Uterus (tissue), 4 donors: ENCODE results near the gene MYCBPAP. TPM values are rescaled to one million over a fixed set of nuclear protein-coding genes. Genes with fewer than 3 reads are reported as not detected.

ENCODE experiments used
- DNase-seq, 2 donors: peaks; one replicate each; pipeline ENCODE4 v3.0.0-alpha.2; 2019 to 2020
- H3K27ac ChIP-seq, 2 donors: fragments of 200-600 bp; sonication (generic); 1 replicate in 1 of 2; 2 replicates in 1 of 2; pipeline ENCODE4 v1.5.1; 2016 to 2018
- H3K27me3 ChIP-seq, 2 donors: fragments of 200-600 bp; sonication (generic); one replicate each; pipeline ENCODE4 v1.5.1; 2018 to 2019; ENCODE audit warnings: control low read depth in 1 of 2
- H3K36me3 ChIP-seq, 2 donors: fragments of 200-600 bp; sonication (generic); one replicate each; pipeline ENCODE4 v1.5.1; 2019; ENCODE audit warnings: control low read depth in 1 of 2
- H3K4me1 ChIP-seq, 2 donors: fragments of 200-600 bp; sonication (generic); one replicate each; pipeline ENCODE4 v1.5.1; 2018 to 2019; ENCODE audit warnings: control low read depth in 1 of 2
- H3K4me3 ChIP-seq, 2 donors: fragments of 200-600 bp; sonication (generic); 1 replicate in 1 of 2; 2 replicates in 1 of 2; pipeline ENCODE4 v1.5.1; 2018 to 2019; ENCODE audit warnings: mild to moderate bottlenecking in 1 of 2
- H3K9me3 ChIP-seq, 2 donors: fragments of 200-600 bp; sonication (generic); one replicate each; pipeline ENCODE4 v1.5.1; 2019; ENCODE audit warnings: control low read depth in 1 of 2
- CTCF ChIP-seq, 4 experiments: fragments of 200-600 bp in 2 of 4; fragments of 450-650 bp in 2 of 4; sonication (generic) in 2 of 4; IDR thresholded peaks; one replicate each; pipeline ENCODE4 v1.5.1; 2016 to 2019; ENCODE audit warnings: antibody characterized with exemption in 4 of 4, mild to moderate bottlenecking in 2 of 4, moderate library complexity in 1 of 4
- POLR2A ChIP-seq, 2 donors: fragments of 450-650 bp; IDR thresholded peaks; one replicate each; pipeline ENCODE4 v1.6.1; 2016; ENCODE audit warnings: antibody characterized with exemption in 2 of 2, mild to moderate bottlenecking in 1 of 2, moderate library complexity in 1 of 2
- intact Hi-C: fragments of 100-400 bp; cut with DNase I; formaldehyde crosslinking; loops from one replicate; pipeline ENCODE4 v1.15.1; 2023; ENCODE audit warnings: low total_unique reads
- total RNA-seq, 4 donors: library from RNA; depleted of rRNA in 3 of 4; stranded (reverse); fragments of >200 nt in 3 of 4; gene quantifications; one replicate each; pipeline versions ENCODE4 v1.1.0 to v1.2.4, GENCODE V29; 2014 to 2023
- donor health status: DM: yes; HTN: yes; CAD: no.

The MYCBPAP gene
- total RNA-seq, 4 donors from 2014 or later: 2.7 to 11.5 (median 5.1) TPM

- no peak overlapping the region for H3K27ac ChIP-seq
- H3K4me1 ChIP-seq: no peaks in the 10 kb centered on the region
- H3K9me3 ChIP-seq: no peaks in the 10 kb centered on the region
- no peak for DNase-seq
- intact Hi-C loops: no loop called here
- no peaks in the 10 kb centered on the region for H3K36me3 ChIP-seq
- no peaks in the 10 kb centered on the region for H3K27me3 ChIP-seq
- TF ChIP-seq POLR2A (IDR thresholded peaks at IDR 0.05) (no peak), CTCF (IDR thresholded peaks at IDR 0.05) (no peak)
- no peak overlapping the region for H3K4me3 ChIP-seq
Measured at GRCh38 chr17:50514388-50514787, 6.1 kb downstream of the MYCBPAP start.

GRCh38 chr17:50514936-50515702 is 6.9 kb downstream of the MYCBPAP start:
- no peak for DNase-seq
- H3K27me3 ChIP-seq: no peaks in the 10 kb centered on the region
- intact Hi-C loops: no loop called here
- H3K9me3 ChIP-seq: no peaks in the 10 kb centered on the region
- H3K27ac ChIP-seq: no peak overlapping the region
- no peaks in the 10 kb centered on the region for H3K4me1 ChIP-seq
- no peaks in the 10 kb centered on the region for H3K36me3 ChIP-seq
- no peak overlapping the region for H3K4me3 ChIP-seq
- TF ChIP-seq CTCF (IDR thresholded peaks at IDR 0.05) (no peak), POLR2A (IDR thresholded peaks at IDR 0.05) (no peak)

DNA sequence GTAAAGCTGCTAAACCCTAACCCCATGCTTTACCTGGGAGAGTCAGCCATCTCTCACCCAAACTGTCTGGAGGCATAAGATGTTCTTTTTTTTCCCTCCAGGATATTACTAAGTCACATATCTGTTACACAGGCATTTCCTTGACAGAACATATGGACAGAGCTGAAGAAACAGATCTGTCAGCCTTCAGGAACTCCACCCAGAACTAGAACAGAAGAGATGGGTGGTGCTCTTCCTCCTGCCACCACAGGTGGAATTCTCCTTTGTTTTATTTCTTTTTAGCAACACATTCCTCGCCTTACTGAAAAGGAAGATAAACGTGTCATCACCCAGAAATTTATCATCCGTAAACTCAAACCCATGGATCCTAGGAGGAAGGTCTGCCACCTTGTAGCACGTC is 8.8 kb downstream of the MYCBPAP start:
- H3K36me3 ChIP-seq: no peaks in the 10 kb centered on the region
- DNase-seq: no peak
- no peak for TF ChIP-seq POLR2A (IDR thresholded peaks at IDR 0.05)
- TF ChIP-seq CTCF (IDR thresholded peaks at IDR 0.05): no peak
- H3K4me3 ChIP-seq: no peak overlapping the region
- no peaks in the 10 kb centered on the region for H3K9me3 ChIP-seq
- H3K27ac ChIP-seq: no peak overlapping the region
- intact Hi-C loops: no loop called here
- no peaks in the 10 kb centered on the region for H3K27me3 ChIP-seq
- no peaks in the 10 kb centered on the region for H3K4me1 ChIP-seq

DNA sequence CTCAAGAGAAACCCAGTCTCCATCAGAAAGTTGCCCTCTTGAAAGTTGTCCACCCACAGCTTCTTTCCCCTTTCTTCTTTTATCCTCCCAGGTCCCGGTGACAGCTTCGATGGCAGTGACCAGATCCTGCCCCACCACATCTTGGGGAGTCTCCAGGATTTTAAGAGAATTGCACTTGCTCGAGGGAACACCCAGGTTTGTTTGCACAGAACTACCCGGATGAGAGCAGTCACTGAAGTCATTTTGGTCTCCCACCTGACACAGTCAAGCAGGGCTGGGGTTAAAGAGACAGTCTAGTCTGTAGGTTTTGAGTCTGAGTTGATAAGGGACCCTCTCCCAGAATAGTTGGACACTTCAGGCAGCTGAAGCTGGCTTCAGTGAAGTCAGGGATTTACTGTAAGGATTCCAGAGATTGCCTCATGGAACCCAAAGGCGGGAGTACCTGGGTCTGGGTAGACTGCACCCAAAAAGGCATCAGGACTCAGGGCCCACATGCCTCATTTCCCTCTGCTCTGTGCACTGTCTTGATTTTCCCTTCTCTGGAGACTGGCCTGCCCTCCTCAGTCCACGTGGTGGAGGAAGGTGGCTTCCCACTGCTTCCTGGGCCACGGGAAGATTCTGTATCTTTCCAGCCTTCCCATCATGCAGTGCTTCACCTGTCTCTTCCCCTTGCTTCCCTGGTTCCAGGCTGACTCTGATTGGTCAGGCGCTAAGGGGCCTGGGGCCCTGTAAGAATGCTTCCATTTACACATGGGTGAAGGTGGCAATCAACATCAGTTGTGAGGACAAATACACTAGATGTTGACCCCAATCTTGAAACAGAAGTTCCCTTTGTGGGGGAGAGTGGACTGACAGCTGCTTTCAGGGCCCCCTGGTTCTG is 9.5 kb downstream of the MYCBPAP start:
- Histone ChIP-seq H3K9me3 (no peaks in the 10 kb centered on the region), H3K36me3 (no peaks in the 10 kb centered on the region), H3K27ac (no peak overlapping the region), H3K4me1 (no peaks in the 10 kb centered on the region), H3K4me3 (no peak overlapping the region), H3K27me3 (no peaks in the 10 kb centered on the region)
- DNase-seq: no peak
- intact Hi-C loops: no loop called here
- TF ChIP-seq POLR2A (IDR thresholded peaks at IDR 0.05) (no peak), CTCF (IDR thresholded peaks at IDR 0.05) (no peak)
